GM12864 (cell line): Measurements from ENCODE around the gene NR1H2.
A peak's percentile ranks its signal among the peaks of the same experiment; 100 is the strongest.

Source experiments
- DNase-seq: peaks from one replicate; pipeline ENCODE4 v3.0.0-alpha.2; 2011; ENCODE audit warnings: low read depth
- H3K4me3 ChIP-seq: 2 replicates; pipeline ENCODE4 v1.5.1; 2011; ENCODE audit warnings: mild to moderate bottlenecking, low read depth, low read length, control low read depth
- TF ChIP-seq, protein P1 (sequence below): IDR thresholded peaks from 2 replicates; pipeline ENCODE4 v1.5.1; 2011; ENCODE audit warnings: low read depth, mild to moderate bottlenecking, moderate library complexity, low read length, control low read depth, inconsistent platforms; ENCODE audit errors: missing control alignments

NR1H2 gene

GRCh38 chr19:50427997-50428425 is 51.8 kb downstream of the NR1H2 start:
- peak overlapping the region; percentile 30 for H3K4me3 ChIP-seq
- DNase-seq = no peak
- TF ChIP-seq, protein P1, sequence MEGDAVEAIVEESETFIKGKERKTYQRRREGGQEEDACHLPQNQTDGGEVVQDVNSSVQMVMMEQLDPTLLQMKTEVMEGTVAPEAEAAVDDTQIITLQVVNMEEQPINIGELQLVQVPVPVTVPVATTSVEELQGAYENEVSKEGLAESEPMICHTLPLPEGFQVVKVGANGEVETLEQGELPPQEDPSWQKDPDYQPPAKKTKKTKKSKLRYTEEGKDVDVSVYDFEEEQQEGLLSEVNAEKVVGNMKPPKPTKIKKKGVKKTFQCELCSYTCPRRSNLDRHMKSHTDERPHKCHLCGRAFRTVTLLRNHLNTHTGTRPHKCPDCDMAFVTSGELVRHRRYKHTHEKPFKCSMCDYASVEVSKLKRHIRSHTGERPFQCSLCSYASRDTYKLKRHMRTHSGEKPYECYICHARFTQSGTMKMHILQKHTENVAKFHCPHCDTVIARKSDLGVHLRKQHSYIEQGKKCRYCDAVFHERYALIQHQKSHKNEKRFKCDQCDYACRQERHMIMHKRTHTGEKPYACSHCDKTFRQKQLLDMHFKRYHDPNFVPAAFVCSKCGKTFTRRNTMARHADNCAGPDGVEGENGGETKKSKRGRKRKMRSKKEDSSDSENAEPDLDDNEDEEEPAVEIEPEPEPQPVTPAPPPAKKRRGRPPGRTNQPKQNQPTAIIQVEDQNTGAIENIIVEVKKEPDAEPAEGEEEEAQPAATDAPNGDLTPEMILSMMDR = no peak

DNA sequence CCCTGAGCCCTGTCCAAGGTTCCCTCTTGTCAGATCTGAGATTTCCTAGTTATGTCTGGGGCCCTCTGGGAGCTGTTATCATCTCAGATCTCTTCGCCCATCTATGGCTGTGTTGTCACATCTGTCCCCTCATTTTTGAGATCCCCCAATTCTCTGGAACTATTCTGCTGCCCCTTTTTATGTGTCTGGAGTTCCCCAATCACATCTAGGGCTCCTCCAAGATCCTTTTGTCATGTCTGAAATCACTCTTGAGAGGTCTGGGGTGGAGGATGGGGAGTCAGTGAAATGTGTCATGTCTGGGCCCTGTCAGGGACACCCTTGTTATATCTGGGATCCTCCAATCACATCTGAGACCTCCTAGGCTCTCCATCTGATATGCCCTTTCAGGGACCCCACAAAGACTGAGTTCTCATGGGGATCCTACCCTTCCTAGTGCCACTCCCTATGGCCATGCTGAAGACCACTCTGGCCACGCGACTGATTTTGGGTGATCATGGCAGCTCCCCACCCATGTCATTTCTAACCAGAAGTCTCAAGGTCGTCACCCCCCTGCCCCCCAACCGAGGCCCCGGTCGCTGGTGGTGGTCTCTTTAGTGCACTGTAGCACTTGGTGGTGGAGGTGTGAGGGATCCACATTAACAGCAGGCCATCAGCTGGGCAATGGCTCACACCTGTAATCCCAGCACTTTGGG is 52.7 kb downstream of the NR1H2 start:
- DNase-seq = no peak
- H3K4me3 ChIP-seq = no peak overlapping the region
- TF ChIP-seq, protein P1 = no peak

DNA sequence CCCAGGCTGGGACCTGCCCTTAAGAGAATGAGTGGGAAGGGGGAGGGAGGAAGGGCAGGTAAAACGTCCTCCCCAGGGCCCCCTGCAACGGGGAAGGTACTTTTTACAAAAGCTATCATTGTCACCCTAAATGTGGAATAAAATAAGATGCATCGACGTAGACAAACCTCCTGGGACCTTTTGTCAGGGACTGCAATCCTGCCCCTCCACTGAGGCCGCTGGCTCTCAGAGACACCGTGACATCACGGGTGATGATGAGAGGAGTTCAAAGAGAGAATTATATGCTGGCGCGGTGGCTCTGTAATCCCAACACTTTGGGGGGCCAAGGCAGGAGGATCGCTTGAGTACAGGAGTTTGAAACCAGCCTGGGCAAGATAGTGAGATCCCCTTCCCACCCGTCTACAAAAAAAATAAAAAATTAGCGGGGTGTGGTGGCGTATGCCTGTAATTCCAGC is 54.7 kb downstream of the NR1H2 start:
- TF ChIP-seq, protein P1 = no peak
- peak overlapping the region; percentile 53 for H3K4me3 ChIP-seq
- no peak for DNase-seq

DNA sequence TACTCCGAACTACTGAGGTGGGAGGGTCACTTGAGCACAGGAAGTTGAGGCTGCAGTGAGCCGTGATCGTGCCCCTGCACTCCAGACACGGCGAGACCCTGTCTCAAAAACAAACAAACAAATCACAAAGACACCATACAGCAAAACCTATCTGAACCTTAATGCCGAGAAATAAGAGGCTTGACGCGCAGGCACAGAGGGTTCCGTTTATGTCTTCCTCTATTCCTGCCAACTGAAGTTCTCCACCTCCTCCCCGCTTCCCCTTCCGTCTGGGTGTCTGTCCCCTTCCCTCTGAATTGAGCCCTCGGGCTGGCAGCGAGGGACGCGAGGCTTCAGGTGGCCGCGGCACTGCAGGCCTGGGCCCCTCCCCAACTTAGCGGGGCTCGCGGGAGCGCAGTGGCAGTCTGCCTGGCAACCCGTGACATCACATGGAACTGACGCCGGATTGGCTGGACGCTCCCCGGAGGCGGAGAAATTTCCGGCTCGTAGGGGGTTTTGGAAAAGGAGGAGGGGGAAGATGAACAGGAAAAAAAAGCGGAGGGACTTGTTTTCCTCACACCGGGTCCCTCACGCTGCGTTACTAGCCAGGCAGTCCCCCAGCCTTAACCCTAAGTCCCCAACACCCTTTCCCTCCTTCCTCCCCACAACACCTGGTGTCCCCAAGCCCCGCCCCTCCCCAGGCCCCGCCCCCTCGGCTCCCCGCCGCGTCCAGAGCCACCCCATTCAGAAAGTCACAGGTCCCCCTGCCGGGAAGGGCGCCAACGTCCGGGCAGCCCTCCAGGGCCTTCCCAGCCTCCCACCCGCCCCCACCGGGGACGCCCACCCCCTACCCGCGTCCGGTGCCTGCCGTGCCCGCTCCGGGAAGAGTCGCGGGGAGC is 55.3 kb downstream of the NR1H2 start:
- TF ChIP-seq, protein P1 = no peak
- H3K4me3 ChIP-seq = peak overlapping the region; percentile 64
- no peak for DNase-seq

DNA sequence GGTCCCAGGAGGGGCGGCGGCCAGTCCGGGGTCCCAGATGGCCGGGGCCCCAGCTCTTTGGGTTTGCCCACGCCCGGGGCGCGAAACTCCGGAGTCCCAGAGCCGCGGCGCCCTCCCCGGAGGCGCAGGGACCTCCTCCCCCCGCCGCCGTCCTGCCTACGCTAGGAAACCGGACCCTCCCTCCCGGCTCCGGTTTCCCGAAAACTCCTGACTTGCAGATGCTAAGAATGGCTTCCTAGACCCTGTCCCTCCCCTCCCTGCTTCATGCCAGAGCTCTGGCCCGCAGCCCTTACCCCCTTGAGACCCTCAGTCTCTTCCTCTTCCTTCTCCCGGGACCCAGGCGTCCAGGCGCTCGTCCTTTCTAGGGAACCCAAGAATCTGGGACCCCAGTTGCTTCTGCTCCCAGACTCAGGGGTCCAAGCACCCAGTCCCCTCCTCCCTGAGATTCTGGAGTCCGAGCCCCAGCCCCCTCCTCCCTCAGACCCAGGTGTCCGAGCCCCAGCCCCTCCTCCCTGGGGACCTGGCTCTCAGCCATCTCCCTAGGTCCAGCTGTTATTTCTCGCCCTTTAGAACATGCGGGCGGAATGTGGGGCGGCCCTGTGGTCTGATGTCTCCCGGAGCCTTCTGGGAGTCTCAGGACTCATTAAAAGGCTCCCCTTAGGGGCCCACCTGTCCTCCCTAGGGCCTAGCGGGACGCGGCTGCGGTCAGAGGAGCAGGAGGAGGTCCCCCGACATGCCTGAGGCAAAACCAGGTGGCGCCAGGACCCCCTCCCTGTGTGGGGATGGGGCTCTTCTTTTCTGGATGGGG is 56.2 kb downstream of the NR1H2 start, which contains the start of gene MYBPC2:
Gene MYBPC2, plus strand, starts transcription at position 672 of the 808 bp plus-strand sequence. Its CDS starts 62 bp downstream, at position 734.
- peak within 1 kb of the TSS; percentile 64 for H3K4me3 ChIP-seq
- TF ChIP-seq, protein P1 = no peak
- no peak for DNase-seq
